CD4-positive, alpha-beta T cell treated with Interleukin-21 for 1 hour (primary cell): ENCODE data around the gene NDUFS8.
A peak's percentile ranks its signal among the peaks of the same experiment; 100 is the strongest.

Experiments
- DNase-seq: peaks from one replicate; pipeline ENCODE4 v3.0.0-alpha.2; 2020

Gene NDUFS8

DNA sequence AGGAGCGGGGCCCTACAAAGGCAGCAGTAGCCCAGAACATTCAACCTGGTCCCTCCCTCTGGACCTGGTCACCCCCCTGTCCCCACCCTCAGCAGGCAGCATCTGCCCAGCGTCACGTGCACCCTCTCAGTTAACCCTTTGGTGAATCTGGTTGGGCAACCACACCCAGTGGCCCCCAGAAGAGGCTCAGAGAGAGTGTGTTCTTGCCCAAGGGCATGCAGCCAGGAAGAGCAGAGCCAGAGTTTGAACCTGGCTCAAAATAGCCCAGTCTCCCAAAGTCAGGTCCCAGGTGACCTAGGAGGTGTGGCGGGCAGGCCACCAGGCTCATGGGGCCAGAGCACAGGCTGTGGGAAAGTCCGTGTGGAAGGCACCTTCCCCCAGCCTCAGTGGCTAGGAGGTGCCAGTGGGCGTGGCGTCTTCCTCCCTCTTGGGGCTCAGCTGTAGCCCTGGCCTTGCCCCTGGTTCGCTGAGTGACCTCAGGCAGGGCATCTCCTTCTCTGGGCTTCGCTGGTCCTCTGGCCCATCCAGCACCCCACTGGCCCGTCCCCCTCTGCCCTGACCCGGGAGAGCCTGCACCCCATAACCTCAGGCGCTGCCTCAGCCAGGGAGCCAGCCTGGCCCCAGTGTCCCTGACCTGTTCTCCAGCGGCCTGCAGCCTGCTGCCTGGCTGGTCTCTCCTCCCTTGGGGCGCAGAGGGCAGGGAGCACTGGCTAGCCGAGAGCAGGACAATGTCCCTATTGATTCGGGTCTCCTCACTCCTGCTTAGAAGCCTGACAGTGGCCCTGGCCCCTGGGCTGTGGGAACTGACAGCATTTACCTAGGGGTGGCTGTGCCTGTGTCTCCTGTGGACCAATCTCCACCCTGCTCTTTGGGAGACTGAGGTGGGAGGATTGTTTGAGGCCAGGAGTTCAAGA, 13.3 kb upstream of the NDUFS8 start:
- no peak for DNase-seq

- DNase-seq: no peak
Observed at GRCh38 chr11:68017980-68018729, 12.3 kb upstream of the NDUFS8 start.

DNA sequence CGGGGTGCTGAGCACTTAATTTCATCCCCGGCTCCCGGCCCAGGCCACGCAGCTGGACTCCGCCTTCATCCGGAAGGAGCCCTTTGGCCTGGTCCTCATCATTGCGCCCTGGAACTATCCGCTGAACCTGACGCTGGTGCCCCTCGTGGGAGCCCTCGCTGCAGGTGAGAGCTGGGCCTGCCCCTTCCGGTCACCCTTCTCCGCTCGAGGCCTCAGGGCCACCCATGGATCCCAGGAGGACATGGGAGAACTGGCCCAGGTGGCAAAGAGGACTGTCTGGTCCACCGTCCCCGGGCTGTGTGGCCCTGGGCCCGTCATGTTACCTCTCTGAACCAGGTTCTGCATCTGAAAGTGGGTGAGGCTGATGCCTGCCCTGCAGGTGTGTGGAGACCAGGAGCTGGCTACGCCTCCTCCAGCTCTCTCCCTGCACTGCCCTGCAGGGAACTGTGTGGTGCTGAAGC, 11.7 kb upstream of the NDUFS8 start:
- no peak for DNase-seq

GRCh38 chr11:68019486-68019885, 11.0 kb upstream of the NDUFS8 start:
- DNase-seq: no peak

DNA sequence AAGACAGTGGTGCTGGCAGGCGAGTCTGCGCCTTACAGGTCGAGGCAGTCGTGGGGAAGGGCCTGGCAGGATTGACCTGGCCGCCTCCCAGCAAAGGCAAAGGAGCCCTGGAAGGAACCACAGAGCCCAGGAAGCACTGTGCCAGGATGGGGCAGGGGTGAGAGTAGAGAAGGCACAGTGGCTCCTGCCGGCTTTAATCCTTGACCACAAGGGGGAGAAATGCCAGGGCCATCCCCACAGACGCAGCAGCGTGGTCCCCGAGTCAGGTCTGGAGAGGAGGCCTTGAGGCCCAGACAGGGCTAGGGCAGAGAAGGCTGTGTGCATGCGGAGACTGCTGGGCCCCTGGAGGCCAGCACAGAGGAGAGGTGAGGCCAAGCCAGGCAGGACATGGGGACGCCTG, 9.9 kb upstream of the NDUFS8 start:
- no peak for DNase-seq

DNA sequence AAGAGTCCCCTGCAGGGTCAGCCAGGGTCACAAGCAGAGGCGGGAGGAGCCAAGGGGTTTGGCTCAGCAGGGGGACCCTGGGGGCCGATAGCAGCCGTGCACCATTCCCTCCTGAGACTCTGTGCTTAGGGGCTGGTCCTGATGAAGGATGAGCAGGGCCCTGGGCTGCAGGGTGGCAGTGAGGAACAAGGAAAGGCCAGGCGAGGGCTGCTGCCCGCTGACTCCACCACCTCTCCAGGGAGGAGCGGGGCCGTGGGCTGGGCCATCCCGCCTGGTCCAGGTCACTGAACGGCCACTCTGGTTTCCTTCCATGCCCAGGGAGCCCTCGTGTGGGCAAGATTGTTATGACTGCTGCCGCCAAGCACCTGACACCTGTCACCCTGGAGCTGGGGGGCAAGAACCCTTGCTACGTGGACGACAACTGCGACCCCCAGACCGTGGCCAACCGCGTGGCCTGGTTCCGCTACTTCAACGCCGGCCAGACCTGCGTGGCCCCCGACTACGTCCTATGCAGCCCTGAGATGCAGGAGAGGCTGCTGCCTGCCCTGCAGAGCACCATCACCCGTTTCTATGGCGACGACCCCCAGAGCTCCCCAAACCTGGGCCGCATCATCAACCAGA, 9.2 kb upstream of the NDUFS8 start:
- DNase-seq: no peak

DNA sequence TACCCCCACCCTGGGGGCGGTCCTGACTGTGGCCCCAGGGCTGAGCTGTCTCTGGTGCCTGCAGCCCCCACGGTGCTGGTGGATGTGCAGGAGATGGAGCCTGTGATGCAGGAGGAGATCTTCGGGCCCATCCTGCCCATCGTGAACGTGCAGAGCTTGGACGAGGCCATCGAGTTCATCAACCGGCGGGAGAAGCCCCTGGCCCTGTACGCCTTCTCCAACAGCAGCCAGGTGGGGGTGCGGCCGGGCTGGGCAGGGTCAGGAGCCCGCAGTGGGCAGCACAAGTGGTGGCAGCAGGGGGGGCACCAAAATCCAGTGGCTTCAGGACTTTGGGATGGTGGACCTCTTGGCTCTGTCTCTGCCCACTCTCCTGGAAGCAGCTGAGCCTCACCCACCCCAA, 8.0 kb upstream of the NDUFS8 start:
- no peak for DNase-seq

DNA sequence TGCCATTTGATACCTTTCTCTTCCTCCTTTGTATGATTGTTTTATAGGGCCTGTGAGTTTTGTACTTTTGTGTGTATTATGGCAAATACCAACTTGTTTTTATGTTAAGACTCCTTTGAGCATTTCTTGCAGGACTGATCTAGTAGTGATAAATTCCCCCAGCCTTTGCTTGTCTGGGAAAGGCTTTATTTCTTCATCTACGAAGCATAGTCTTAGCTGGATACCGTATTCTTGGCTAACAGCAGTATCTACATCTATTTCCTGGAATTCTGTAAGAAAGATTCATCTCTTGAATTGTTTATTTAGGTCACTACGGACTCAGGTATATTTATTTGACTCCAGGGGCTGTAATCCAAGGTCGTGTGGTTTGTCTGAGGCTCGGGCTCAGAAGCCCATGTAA, 6.0 kb upstream of the NDUFS8 start:
- no peak for DNase-seq

GRCh38 chr11:68025047-68025446, 5.4 kb upstream of the NDUFS8 start:
- no peak for DNase-seq

DNA sequence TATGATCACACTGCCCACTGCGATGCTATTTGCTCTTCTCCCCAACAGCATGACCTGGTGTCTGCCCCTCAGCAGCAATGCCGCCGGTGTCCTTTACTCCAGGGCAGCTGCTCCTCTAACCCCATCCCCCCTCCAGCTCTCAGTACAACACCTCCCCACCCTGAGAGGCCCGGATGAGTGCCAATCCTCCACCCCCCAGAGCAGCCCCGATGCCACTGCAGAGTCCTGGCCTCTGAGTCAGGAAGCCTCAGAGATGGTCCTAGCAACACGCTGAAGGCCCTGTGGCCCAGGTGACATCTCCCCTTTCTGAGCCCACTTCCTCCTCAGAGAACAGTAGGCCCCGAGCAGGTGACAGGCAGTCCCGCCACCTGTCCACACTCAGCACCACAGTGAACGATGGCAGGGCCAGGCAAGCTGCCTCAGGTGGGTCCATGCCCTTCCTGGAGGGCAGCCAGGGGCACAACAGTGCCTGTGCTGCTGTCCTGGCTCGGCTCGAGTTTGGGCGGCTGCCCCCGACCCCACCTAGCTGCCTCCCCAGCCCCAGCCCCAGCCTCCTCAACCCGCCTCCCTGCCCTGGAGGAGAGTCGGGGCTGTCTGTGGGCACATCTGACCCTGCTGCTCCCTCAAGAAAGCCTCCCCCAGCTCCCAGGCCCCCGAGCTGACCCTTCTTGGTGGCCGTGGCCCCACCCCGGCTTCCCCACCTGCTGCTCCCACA, 3.9 kb upstream of the NDUFS8 start:
- no peak for DNase-seq

- no peak for DNase-seq
Observed at GRCh38 chr11:68027667-68028066, 2.8 kb upstream of the NDUFS8 start.

GRCh38 chr11:68028802-68029545, 1.5 kb upstream of the NDUFS8 start:
- DNase-seq: no peak

GRCh38 chr11:68031144-68031464, 623 bp downstream of the NDUFS8 start:
- DNase-seq: peak; percentile 16

DNA sequence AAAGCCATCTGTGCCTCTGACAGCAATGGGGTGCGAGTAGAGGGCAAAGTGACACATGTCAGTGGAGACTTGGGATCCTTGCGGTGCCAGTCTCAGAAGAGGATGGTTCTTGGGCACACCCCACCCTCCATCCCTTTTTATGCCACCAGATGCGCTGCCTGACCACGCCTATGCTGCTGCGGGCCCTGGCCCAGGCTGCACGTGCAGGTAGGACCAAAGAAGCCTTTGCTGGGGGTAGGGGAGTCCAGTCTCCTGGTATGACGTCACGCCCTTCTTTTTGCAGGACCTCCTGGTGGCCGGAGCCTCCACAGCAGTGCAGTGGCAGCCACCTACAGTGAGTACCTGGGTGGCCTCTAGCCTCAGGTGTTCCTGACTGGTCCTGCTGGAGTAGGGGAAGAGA, 1.5 kb downstream of the NDUFS8 start:
- DNase-seq: no peak

DNA sequence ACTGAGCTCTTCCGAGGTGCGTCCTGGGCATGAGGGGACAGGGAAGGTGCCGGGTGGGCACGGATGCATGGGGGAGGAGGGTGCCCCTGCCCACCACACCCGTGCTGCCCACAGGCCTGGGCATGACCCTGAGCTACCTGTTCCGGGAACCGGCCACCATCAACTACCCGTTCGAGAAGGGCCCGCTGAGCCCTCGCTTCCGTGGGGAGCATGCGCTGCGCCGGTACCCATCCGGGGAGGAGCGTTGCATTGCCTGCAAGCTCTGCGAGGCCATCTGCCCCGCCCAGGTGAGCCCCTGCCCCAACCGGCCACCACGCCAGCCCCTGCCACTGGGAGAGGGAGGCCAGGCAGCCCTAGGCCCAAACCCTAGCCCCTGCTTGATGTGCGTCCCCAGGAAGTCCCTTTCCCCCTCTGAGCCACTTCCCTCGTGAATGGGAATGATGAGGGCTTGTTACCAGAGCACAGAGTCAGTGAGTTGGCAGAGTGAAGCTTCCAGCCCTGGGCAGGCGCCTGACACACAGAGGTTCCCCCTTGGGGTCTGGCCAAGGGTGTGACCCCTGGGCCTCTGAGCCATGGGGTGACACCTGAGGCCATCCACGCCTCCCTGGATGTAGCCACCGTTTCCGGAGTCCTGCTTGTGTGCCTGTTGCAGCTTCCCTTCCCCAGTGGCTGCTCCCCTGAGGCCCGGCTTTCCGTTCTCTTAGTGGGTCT, 2.7 kb downstream of the NDUFS8 start:
- DNase-seq: no peak

DNA sequence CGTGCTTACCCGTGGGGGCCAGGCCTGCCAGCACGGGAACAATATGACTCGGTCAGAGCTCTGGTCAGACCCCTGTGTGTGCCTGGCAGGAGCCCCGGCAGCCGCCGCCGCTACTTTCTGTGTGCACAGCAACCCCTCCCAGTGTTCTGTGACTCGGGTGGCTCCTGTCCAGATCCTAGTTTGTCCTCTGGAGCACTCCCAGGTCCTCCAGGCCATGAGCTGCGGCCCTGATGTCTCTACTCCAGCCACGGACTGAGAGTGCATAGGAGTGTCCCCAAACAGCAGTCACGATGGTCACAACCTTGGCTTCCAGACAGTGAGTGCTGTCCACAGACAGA, 3.2 kb downstream of the NDUFS8 start:
- DNase-seq: no peak

GRCh38 chr11:68035266-68035876, 4.9 kb downstream of the NDUFS8 start:
- no peak for DNase-seq

DNA sequence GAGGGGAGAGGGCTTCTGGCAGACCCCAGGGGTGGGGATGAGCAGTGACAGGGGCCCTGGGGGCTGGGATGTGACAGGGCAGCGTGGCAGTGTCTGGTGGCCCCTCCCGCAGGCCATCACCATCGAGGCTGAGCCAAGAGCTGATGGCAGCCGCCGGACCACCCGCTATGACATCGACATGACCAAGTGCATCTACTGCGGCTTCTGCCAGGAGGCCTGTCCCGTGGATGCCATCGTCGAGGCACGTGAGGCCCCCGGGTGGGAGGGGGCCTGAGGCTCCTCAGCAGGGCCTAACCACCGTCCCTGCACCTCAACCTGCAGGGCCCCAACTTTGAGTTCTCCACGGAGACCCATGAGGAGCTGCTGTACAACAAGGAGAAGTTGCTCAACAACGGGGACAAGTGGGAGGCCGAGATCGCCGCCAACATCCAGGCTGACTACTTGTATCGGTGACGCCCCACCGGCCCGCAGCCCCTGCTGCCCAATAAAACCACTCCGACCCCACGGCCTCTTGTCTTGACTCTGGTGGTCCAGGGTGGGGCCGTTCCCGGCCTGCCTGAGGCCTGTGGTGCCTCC, 5.7 kb downstream of the NDUFS8 start:
- no peak for DNase-seq

- DNase-seq: peak; percentile 42
Observed at GRCh38 chr11:68036717-68037239, 6.3 kb downstream of the NDUFS8 start.

GRCh38 chr11:68037411-68038225, 7.1 kb downstream of the NDUFS8 start:
- DNase-seq: no peak
